ENCODE results near the gene SAG.

The SAG gene

DNA sequence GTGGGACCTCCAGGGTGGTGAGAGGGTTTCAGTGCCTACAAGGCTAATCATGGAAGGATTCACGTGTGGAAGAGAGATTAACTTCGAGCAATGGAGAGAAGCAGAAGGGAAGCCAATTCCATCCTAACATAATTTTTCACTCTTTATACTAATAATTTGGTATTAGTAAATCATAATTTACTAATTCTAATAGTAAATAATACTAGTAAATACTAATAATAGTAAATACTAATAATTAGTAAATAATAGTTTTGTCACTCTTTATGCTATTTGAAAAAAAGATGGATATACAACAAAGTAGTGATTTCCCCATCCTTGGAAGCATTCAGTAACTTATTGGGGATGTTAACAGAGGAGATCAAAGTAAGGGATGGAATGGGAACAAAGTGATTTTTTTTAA lies 6.4 kb upstream of the SAG start:
- no peak overlapping the region for H3K9ac ChIP-seq (ENCODE audit: low read length)
- H3K9me3 ChIP-seq (ENCODE audit: insufficient read depth, low read depth, low read length) = no peaks in the 10 kb centered on the region
- H2AK5ac ChIP-seq (ENCODE audit: low read length) = no peak overlapping the region
- no peak overlapping the region for H3K4me2 ChIP-seq (ENCODE audit: low read length)
- H3K79me1 ChIP-seq (ENCODE audit: low read length) = no peaks in the 10 kb centered on the region
- no peak overlapping the region for H3K4ac ChIP-seq (ENCODE audit: low read depth, low read length)
- no peak overlapping the region for H2BK120ac ChIP-seq (ENCODE audit: insufficient read depth, low read length, poor library complexity)
- H2BK5ac ChIP-seq (ENCODE audit: low read depth, low read length, poor library complexity) = no peak overlapping the region
- no peak overlapping the region for H3K14ac ChIP-seq (ENCODE audit: low read length)
- no peak overlapping the region for H3K18ac ChIP-seq (ENCODE audit: low read length)
- no peaks in the 10 kb centered on the region for H3K27me3 ChIP-seq (ENCODE audit: insufficient read depth, low read length)
- H4K8ac ChIP-seq (ENCODE audit: low read depth, low read length) = no peak overlapping the region
- peaks cover 0 to 2% of the 10 kb centered on the region in 2 experiments for H3K36me3 ChIP-seq (ENCODE audit: control insufficient read depth in 1 of 2, insufficient read depth in 2 of 2, low read length in 2 of 2)
- no peak overlapping the region for H2BK12ac ChIP-seq (ENCODE audit: low read length)
- H3K4me3 ChIP-seq (ENCODE audit: low read depth, low read length) = no peak overlapping the region
- H2AFZ ChIP-seq (ENCODE audit: insufficient read depth, low read length, poor library complexity) = no peak overlapping the region
- no peak overlapping the region for H3K23ac ChIP-seq (ENCODE audit: low read length)
- H3K79me2 ChIP-seq (ENCODE audit: control insufficient read depth, insufficient read depth, low read length, poor library complexity) = no peaks in the 10 kb centered on the region
- no peak overlapping the region for H4K91ac ChIP-seq (ENCODE audit: low read depth, low read length)
- no CpG with 5 or more reads among the region's 2 CpGs for WGBS (ENCODE audit: extremely low coverage, insufficient coverage, insufficient read length)
- no peak for DNase-seq
- peaks cover 0 to 3% of the 10 kb centered on the region in 2 experiments for H3K4me1 ChIP-seq (ENCODE audit: control insufficient read depth in 1 of 2, insufficient read depth in 2 of 2, low read length in 2 of 2)
- H3K27ac ChIP-seq (ENCODE audit: low read depth, low read length) = no peak overlapping the region
- H4K12ac ChIP-seq (ENCODE audit: low read depth, low read length) = no peak overlapping the region

DNA sequence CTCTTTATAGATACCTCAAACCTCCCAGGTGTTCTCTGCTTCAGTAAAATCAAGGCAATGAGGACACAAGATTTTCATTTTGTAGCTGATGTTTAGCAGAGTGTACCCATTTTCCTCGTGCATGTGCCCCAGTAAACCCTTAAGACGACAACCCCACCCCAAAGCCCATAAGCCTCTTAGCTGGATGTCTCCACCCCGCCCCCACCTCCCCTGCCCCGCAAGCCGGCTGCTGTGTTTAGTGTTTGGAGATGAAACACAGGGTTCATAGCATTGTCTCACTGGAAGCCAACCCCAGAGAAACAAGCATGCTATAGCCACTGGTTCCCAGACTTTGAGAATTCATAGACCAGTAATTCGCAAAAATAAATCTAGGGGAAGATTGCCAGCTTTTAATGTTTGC lies 5.8 kb upstream of the SAG start:
- Histone ChIP-seq H2BK12ac (ENCODE audit: low read length) (no peak overlapping the region), H2AFZ (ENCODE audit: insufficient read depth, low read length, poor library complexity) (no peak overlapping the region), H4K8ac (ENCODE audit: low read depth, low read length) (no peak overlapping the region), H3K9me3 (ENCODE audit: insufficient read depth, low read depth, low read length) (no peaks in the 10 kb centered on the region), H4K12ac (ENCODE audit: low read depth, low read length) (no peak overlapping the region), H2BK5ac (ENCODE audit: low read depth, low read length, poor library complexity) (no peak overlapping the region), H3K79me2 (ENCODE audit: control insufficient read depth, insufficient read depth, low read length, poor library complexity) (no peaks in the 10 kb centered on the region), H3K23ac (ENCODE audit: low read length) (no peak overlapping the region), H3K18ac (ENCODE audit: low read length) (no peak overlapping the region), H3K4me1 (ENCODE audit: control insufficient read depth in 1 of 2, insufficient read depth in 2 of 2, low read length in 2 of 2) (peaks cover 0 to 3% of the 10 kb centered on the region in 2 experiments), H3K4me2 (ENCODE audit: low read length) (no peak overlapping the region), H4K91ac (ENCODE audit: low read depth, low read length) (no peak overlapping the region), H2AK5ac (ENCODE audit: low read length) (no peak overlapping the region), H2BK120ac (ENCODE audit: insufficient read depth, low read length, poor library complexity) (no peak overlapping the region), H3K79me1 (ENCODE audit: low read length) (no peaks in the 10 kb centered on the region), H3K14ac (ENCODE audit: low read length) (no peak overlapping the region), H3K4me3 (ENCODE audit: low read depth, low read length) (no peak overlapping the region), H3K27ac (ENCODE audit: low read depth, low read length) (no peak overlapping the region), H3K36me3 (ENCODE audit: control insufficient read depth in 1 of 2, insufficient read depth in 2 of 2, low read length in 2 of 2) (no peaks in the 10 kb centered on the region), H3K27me3 (ENCODE audit: insufficient read depth, low read length) (no peaks in the 10 kb centered on the region), H3K4ac (ENCODE audit: low read depth, low read length) (no peak overlapping the region), H3K9ac (ENCODE audit: low read length) (no peak overlapping the region)
- no CpG with 5 or more reads among the region's 6 CpGs for WGBS (ENCODE audit: extremely low coverage, insufficient coverage, insufficient read length)
- no peak for DNase-seq

DNA sequence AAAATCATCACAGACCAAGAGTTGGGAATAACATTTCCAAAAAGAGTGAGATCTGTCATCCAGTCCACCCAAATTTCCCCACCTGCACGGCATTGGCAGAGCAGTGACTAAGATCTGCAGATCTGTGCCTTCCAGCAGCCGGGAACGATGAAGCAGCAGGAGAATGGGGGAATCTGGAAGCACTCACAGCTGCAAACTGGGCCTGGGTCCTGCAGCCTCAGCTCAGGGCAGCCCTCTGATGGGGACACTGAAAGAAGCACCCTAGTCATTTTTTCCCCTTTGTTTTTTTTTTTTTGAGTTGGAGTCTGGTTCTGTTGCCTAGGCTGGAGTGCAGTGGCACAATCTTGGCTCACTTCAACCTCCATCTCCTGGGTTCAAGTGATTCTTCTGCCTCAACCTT lies 4.4 kb upstream of the SAG start:
- Histone ChIP-seq H4K8ac (ENCODE audit: low read depth, low read length) (no peak overlapping the region), H4K91ac (ENCODE audit: low read depth, low read length) (no peak overlapping the region), H3K23ac (ENCODE audit: low read length) (no peak overlapping the region), H3K18ac (ENCODE audit: low read length) (no peak overlapping the region), H2BK120ac (ENCODE audit: insufficient read depth, low read length, poor library complexity) (no peak overlapping the region), H4K12ac (ENCODE audit: low read depth, low read length) (no peak overlapping the region), H2AK5ac (ENCODE audit: low read length) (no peak overlapping the region), H3K79me1 (ENCODE audit: low read length) (no peaks in the 10 kb centered on the region), H3K14ac (ENCODE audit: low read length) (no peak overlapping the region), H3K9ac (ENCODE audit: low read length) (no peak overlapping the region), H2AFZ (ENCODE audit: insufficient read depth, low read length, poor library complexity) (no peak overlapping the region), H3K27me3 (ENCODE audit: insufficient read depth, low read length) (no peaks in the 10 kb centered on the region), H3K4me3 (ENCODE audit: low read depth, low read length) (no peak overlapping the region), H3K4me2 (ENCODE audit: low read length) (no peak overlapping the region), H3K79me2 (ENCODE audit: control insufficient read depth, insufficient read depth, low read length, poor library complexity) (no peaks in the 10 kb centered on the region), H2BK12ac (ENCODE audit: low read length) (no peak overlapping the region), H3K4ac (ENCODE audit: low read depth, low read length) (no peak overlapping the region), H3K36me3 (ENCODE audit: control insufficient read depth in 1 of 2, insufficient read depth in 2 of 2, low read length in 2 of 2) (no peaks in the 10 kb centered on the region), H3K4me1 (ENCODE audit: control insufficient read depth in 1 of 2, insufficient read depth in 2 of 2, low read length in 2 of 2) (no peaks in the 10 kb centered on the region), H2BK5ac (ENCODE audit: low read depth, low read length, poor library complexity) (no peak overlapping the region), H3K27ac (ENCODE audit: low read depth, low read length) (no peak overlapping the region), H3K9me3 (ENCODE audit: insufficient read depth, low read depth, low read length) (no peaks in the 10 kb centered on the region)
- no CpG with 5 or more reads among the region's 3 CpGs for WGBS (ENCODE audit: extremely low coverage, insufficient coverage, insufficient read length)
- DNase-seq = no peak

DNA sequence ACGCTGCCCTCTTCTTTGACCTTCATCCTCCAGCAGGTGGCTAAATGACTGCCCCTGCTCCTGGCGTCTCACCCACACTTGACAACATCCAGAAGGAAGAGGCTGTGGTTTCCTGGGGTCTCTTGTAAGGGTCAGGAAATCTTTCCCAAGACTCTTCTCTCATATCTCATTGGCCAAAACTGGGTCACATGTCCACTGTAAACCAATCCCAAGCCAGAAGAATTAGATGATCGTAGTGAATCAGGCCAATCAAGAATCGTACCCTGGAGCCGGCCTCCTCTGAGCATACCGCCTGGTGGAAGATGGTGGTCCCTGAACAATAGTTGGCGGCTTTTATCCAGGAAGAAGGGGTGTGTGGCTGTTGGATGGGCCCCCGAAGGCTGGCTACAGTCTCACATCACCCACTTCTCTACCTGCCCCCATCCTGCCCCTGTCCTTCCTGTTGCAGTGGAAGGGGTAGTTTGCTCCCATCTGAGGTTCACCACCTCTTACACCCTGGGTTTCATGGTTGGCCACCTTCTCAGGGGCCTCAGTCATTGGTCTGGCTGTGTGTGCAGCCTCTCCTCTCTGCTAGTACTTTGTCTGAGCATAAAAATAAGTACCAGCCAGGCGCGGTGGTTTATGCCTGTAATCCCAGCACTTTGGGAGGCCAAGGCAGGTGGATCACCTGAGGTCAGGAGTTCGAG lies 3.8 kb downstream of the SAG start:
- H2AFZ ChIP-seq (ENCODE audit: insufficient read depth, low read length, poor library complexity) = no peak overlapping the region
- H2BK120ac ChIP-seq (ENCODE audit: insufficient read depth, low read length, poor library complexity) = no peak overlapping the region
- no peak overlapping the region for H3K4me2 ChIP-seq (ENCODE audit: low read length)
- no peak overlapping the region for H3K14ac ChIP-seq (ENCODE audit: low read length)
- no peaks in the 10 kb centered on the region for H3K4me1 ChIP-seq (ENCODE audit: control insufficient read depth in 1 of 2, insufficient read depth in 2 of 2, low read length in 2 of 2)
- no peak overlapping the region for H3K4ac ChIP-seq (ENCODE audit: low read depth, low read length)
- no peak overlapping the region for H4K91ac ChIP-seq (ENCODE audit: low read depth, low read length)
- no CpG with 5 or more reads among the region's 11 CpGs for WGBS (ENCODE audit: extremely low coverage, insufficient coverage, insufficient read length)
- no peaks in the 10 kb centered on the region for H3K79me1 ChIP-seq (ENCODE audit: low read length)
- H3K18ac ChIP-seq (ENCODE audit: low read length) = no peak overlapping the region
- H3K4me3 ChIP-seq (ENCODE audit: low read depth, low read length) = no peak overlapping the region
- no peak overlapping the region for H2AK5ac ChIP-seq (ENCODE audit: low read length)
- H2BK12ac ChIP-seq (ENCODE audit: low read length) = no peak overlapping the region
- no peaks in the 10 kb centered on the region for H3K27me3 ChIP-seq (ENCODE audit: insufficient read depth, low read length)
- H3K27ac ChIP-seq (ENCODE audit: low read depth, low read length) = no peak overlapping the region
- no peak overlapping the region for H3K23ac ChIP-seq (ENCODE audit: low read length)
- no peak overlapping the region for H3K9ac ChIP-seq (ENCODE audit: low read length)
- DNase-seq = no peak
- no peaks in the 10 kb centered on the region for H3K36me3 ChIP-seq (ENCODE audit: control insufficient read depth in 1 of 2, insufficient read depth in 2 of 2, low read length in 2 of 2)
- no peaks in the 10 kb centered on the region for H3K79me2 ChIP-seq (ENCODE audit: control insufficient read depth, insufficient read depth, low read length, poor library complexity)
- no peak overlapping the region for H4K12ac ChIP-seq (ENCODE audit: low read depth, low read length)
- H3K9me3 ChIP-seq (ENCODE audit: insufficient read depth, low read depth, low read length) = no peaks in the 10 kb centered on the region
- H4K8ac ChIP-seq (ENCODE audit: low read depth, low read length) = no peak overlapping the region
- no peak overlapping the region for H2BK5ac ChIP-seq (ENCODE audit: low read depth, low read length, poor library complexity)
